ENCODE data around the gene TDG. TPM values are rescaled to one million over a fixed set of nuclear protein-coding genes. Genes with fewer than 3 reads are reported as not detected.

TDG gene
- polyA plus RNA-seq, 3 donors: 12.6 to 22.4 (median 20.1) TPM

DNA sequence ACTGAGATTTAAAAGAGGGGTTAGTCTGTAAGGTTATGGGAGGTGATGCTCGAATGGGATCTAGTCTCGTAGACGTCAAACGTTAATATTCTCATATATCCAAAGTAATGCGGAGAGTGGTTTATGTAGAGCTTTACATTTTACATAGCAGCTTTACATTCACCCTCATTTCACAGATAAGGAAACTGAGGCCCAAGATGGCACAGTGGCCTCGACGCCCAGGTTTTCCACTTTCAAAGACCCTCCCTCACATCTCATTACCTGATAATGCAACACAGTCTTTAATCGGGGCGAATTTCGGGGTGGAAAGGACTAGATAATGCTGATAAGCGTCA, 450 bp upstream of the TDG start:
- H3K4me1 ChIP-seq (ENCODE audit: control insufficient read depth in 1 of 2, insufficient read depth in 2 of 2, low read length in 2 of 2): peaks cover 20 to 28% of the 10 kb centered on the region in 2 donors
- H2AFZ ChIP-seq (ENCODE audit: insufficient read depth, low read depth, low read length, poor library complexity, severe bottlenecking): peak overlapping the region; percentile 95
- DNase-seq: no peak
- H3K9me3 ChIP-seq (replicated peaks in 1 of 2; ENCODE audit: control insufficient read depth in 1 of 2, insufficient read depth in 1 of 2, low read length in 2 of 2): no peaks in the 10 kb centered on the region
- Mint-ChIP-seq H3K27ac (peak overlapping the region; percentile 94 to 98 (median 97)), H3K4me3 (peak overlapping the region; percentile 93 to 97), H3K27me3 (ENCODE audit: low read depth in 3 of 3) (peaks cover 0 to 2% (median 0%) of the 10 kb centered on the region in 3 donors), H3K4me1 (peaks cover 31% of the 10 kb centered on the region), H3K36me3 (peaks cover 9 to 12% of the 10 kb centered on the region in 2 donors), H3K9me3 (peaks cover 0 to 1% (median 0%) of the 10 kb centered on the region in 7 donors)
- peak overlapping the region; percentile 87 for H3K4me2 ChIP-seq (replicated peaks; ENCODE audit: extremely low read depth, low read length, poor library complexity, severe bottlenecking)
- H4K20me1 ChIP-seq (ENCODE audit: insufficient read depth, low read length): peaks cover 20% of the 10 kb centered on the region
- H3K4me3 ChIP-seq (replicated peaks in 1 of 3; ENCODE audit: low read depth in 2 of 3, low read length in 3 of 3): peak overlapping the region; percentile 56 to 95 (median 84)
- H3K27me3 ChIP-seq (ENCODE audit: control insufficient read depth in 2 of 2, insufficient read depth in 2 of 2, low read length in 2 of 2): no peaks in the 10 kb centered on the region
- peak overlapping the region; percentile 96 for H3K9ac ChIP-seq (ENCODE audit: insufficient read depth, low read length, poor library complexity, severe bottlenecking)
- 0% methylated on average over 1 of the region's 11 CpGs for WGBS (ENCODE audit: insufficient coverage)
- H3K79me2 ChIP-seq (ENCODE audit: insufficient read depth, low read length): peaks cover 65% of the 10 kb centered on the region
- peak overlapping the region; percentile 74 to 92 for H3K27ac ChIP-seq (ENCODE audit: low read depth in 1 of 2, low read length in 2 of 2)
- H3K36me3 ChIP-seq (replicated peaks in 1 of 2; ENCODE audit: control insufficient read depth in 1 of 2, insufficient read depth in 2 of 2, low read length in 2 of 2): peaks cover 0 to 18% of the 10 kb centered on the region in 2 donors
- intact Hi-C loops (cut with micrococcal nuclease): loop anchor here (1.0 to 10.0 kb wide), 4 partner anchors 8 to 1150 kb away; partner anchors contain the start of gene HSP90B1 (in 1 of the 2)
- no peak for TF ChIP-seq CTCF (IDR thresholded peaks at IDR 0.05)

GRCh38 chr12:103966736-103967135, 1.1 kb downstream of the TDG start:
- H3K79me2 ChIP-seq (ENCODE audit: insufficient read depth, low read length): peaks cover 80% of the 10 kb centered on the region
- H2AFZ ChIP-seq (ENCODE audit: insufficient read depth, low read depth, low read length, poor library complexity, severe bottlenecking): peak overlapping the region; percentile 95
- H3K9ac ChIP-seq (ENCODE audit: insufficient read depth, low read length, poor library complexity, severe bottlenecking): peak overlapping the region; percentile 96
- peaks cover 9 to 16% of the 10 kb centered on the region in 2 donors for H3K36me3 Mint-ChIP-seq
- intact Hi-C loops (cut with micrococcal nuclease): loop anchor here (5.0 to 10.0 kb wide), 2 partner anchors 34 to 1148 kb away; partner anchors contain the start of gene HSP90B1 (in 1 of the 2)
- peaks cover 35% of the 10 kb centered on the region for H4K20me1 ChIP-seq (ENCODE audit: insufficient read depth, low read length)
- peak overlapping the region in 5 of 7 donors; percentile 1 to 98 (median 96) for H3K27ac Mint-ChIP-seq
- no peak for DNase-seq
- H3K9me3 Mint-ChIP-seq: peaks cover 0 to 1% (median 0%) of the 10 kb centered on the region in 7 donors
- peaks cover 5 to 18% of the 10 kb centered on the region in 2 donors for H3K36me3 ChIP-seq (replicated peaks in 1 of 2; ENCODE audit: control insufficient read depth in 1 of 2, insufficient read depth in 2 of 2, low read length in 2 of 2)
- peaks cover 34% of the 10 kb centered on the region for H3K4me1 Mint-ChIP-seq
- H3K4me3 Mint-ChIP-seq: peak overlapping the region; percentile 93 to 97
- H3K27me3 Mint-ChIP-seq (ENCODE audit: low read depth in 3 of 3): peaks cover 0 to 2% (median 0%) of the 10 kb centered on the region in 3 donors
- peaks cover 20 to 28% of the 10 kb centered on the region in 2 donors for H3K4me1 ChIP-seq (ENCODE audit: control insufficient read depth in 1 of 2, insufficient read depth in 2 of 2, low read length in 2 of 2)
- TF ChIP-seq CTCF (IDR thresholded peaks at IDR 0.05): no peak
- WGBS (ENCODE audit: insufficient coverage): no CpG with 5 or more reads among the region's 1 CpG
- no peaks in the 10 kb centered on the region for H3K27me3 ChIP-seq (ENCODE audit: control insufficient read depth in 2 of 2, insufficient read depth in 2 of 2, low read length in 2 of 2)
- peak overlapping the region in 1 of 2 donors; percentile 92 for H3K27ac ChIP-seq (ENCODE audit: low read depth in 1 of 2, low read length in 2 of 2)
- H3K9me3 ChIP-seq (replicated peaks in 1 of 2; ENCODE audit: control insufficient read depth in 1 of 2, insufficient read depth in 1 of 2, low read length in 2 of 2): no peaks in the 10 kb centered on the region
- H3K4me3 ChIP-seq (replicated peaks in 1 of 3; ENCODE audit: low read depth in 2 of 3, low read length in 3 of 3): peak overlapping the region; percentile 56 to 95 (median 84)
- peak overlapping the region; percentile 87 for H3K4me2 ChIP-seq (replicated peaks; ENCODE audit: extremely low read depth, low read length, poor library complexity, severe bottlenecking)
